T follicular helper cell (primary cell): ENCODE data around the gene ARMH4.

Source experiments
- DNase-seq: peaks from one replicate; pipeline ENCODE4 v3.0.0-alpha.2; 2020; ENCODE audit warnings: low read depth

Gene ARMH4

GRCh38 chr14:58100735-58101368 lies 51.2 kb downstream of the ARMH4 start:
- no peak for DNase-seq

- no peak for DNase-seq
Measured at GRCh38 chr14:58099682-58100081, 52.3 kb downstream of the ARMH4 start.

- DNase-seq = no peak
Measured at GRCh38 chr14:58098507-58098906, 53.5 kb downstream of the ARMH4 start.

- no peak for DNase-seq
Measured at GRCh38 chr14:58096731-58097130, 55.3 kb downstream of the ARMH4 start.

- DNase-seq = no peak
Measured at GRCh38 chr14:58091883-58092630, 60.0 kb downstream of the ARMH4 start.

GRCh38 chr14:58089612-58090011 lies 62.4 kb downstream of the ARMH4 start:
- DNase-seq = no peak

- DNase-seq = no peak
Measured at GRCh38 chr14:58088961-58089360, 63.1 kb downstream of the ARMH4 start.

- DNase-seq = no peak
Measured at GRCh38 chr14:58085877-58086276, 66.1 kb downstream of the ARMH4 start.

GRCh38 chr14:58082491-58083098 lies 69.4 kb downstream of the ARMH4 start:
- DNase-seq = no peak

GRCh38 chr14:58082011-58082410 lies 70.0 kb downstream of the ARMH4 start:
- no peak for DNase-seq

GRCh38 chr14:58078471-58078870 lies 73.5 kb downstream of the ARMH4 start:
- DNase-seq = no peak

- no peak for DNase-seq
Measured at GRCh38 chr14:58078068-58078467, 73.9 kb downstream of the ARMH4 start.

GRCh38 chr14:58077621-58078020 lies 74.4 kb downstream of the ARMH4 start:
- DNase-seq = no peak

- no peak for DNase-seq
Measured at GRCh38 chr14:58073516-58073915, 78.5 kb downstream of the ARMH4 start.

- peak; percentile 14 for DNase-seq
Measured at GRCh38 chr14:58072288-58073071, 79.5 kb downstream of the ARMH4 start.

- DNase-seq = no peak
Measured at GRCh38 chr14:58071341-58071740, 80.7 kb downstream of the ARMH4 start.

- no peak for DNase-seq
Measured at GRCh38 chr14:58068306-58068705, 83.7 kb downstream of the ARMH4 start.

- DNase-seq = no peak
Measured at GRCh38 chr14:58066115-58066514, 85.9 kb downstream of the ARMH4 start.

GRCh38 chr14:58061581-58061980 lies 90.4 kb downstream of the ARMH4 start:
- DNase-seq = no peak

- DNase-seq = no peak
Measured at GRCh38 chr14:58060898-58061297, 91.1 kb downstream of the ARMH4 start.

GRCh38 chr14:58060077-58060476 lies 91.9 kb downstream of the ARMH4 start:
- DNase-seq = no peak

- no peak for DNase-seq
Measured at GRCh38 chr14:58059126-58059525, 92.9 kb downstream of the ARMH4 start.
